ENCODE measurements around the gene SLC7A1.

Gene SLC7A1

DNA sequence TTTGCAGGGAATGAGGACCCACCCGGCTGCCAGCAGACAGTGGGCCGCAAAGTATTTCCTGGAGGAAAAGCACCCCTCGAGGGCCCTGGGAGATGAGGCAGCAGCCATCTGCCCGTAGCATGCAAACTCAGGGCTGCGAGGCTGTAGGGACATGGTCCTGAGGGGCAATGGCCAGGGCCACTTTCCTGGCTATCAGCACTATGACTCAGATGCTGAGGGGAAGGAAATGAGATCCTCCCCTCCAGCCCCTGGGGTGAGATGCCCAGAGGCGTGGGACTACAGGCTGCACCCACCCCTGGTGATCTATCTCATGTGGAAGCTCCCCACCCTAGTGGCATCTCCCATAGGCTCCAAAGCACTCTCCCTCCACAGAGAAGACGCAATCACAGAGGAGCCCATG lies 80.1 kb downstream of the SLC7A1 start:
- Histone ChIP-seq H3K9me2 (replicated peaks; ENCODE audit: insufficient read depth, low read length) (no peaks in the 10 kb centered on the region), H3K27ac (ENCODE audit: low read depth, low read length) (no peak overlapping the region), H3K27me3 (ENCODE audit: low read length) (no peaks in the 10 kb centered on the region), H3F3A (ENCODE audit: insufficient read depth) (no peaks in the 10 kb centered on the region), H3K9me3 (ENCODE audit: insufficient read depth, low read length) (no peaks in the 10 kb centered on the region), H3K4me2 (ENCODE audit: low read depth, low read length, poor library complexity, severe bottlenecking) (no peak overlapping the region), H3K79me2 (ENCODE audit: insufficient read depth, low read length) (no peaks in the 10 kb centered on the region), H3K4me3 (ENCODE audit: insufficient read depth, low read length, poor library complexity, severe bottlenecking) (no peak overlapping the region), H3K9ac (ENCODE audit: low read length) (no peak overlapping the region), H3K36me3 (ENCODE audit: low read length) (peaks cover 3% of the 10 kb centered on the region; the same call in 1 of the 2 replicates), H4K20me1 (ENCODE audit: low read depth, low read length) (no peaks in the 10 kb centered on the region), H2AFZ (ENCODE audit: low read depth, low read length, severe bottlenecking) (no peak overlapping the region)
- no peak for TF ChIP-seq EZH2phosphoT487 (conservative IDR thresholded peaks at IDR 0.05; ENCODE audit: low read length)
- TF ChIP-seq, protein P1, sequence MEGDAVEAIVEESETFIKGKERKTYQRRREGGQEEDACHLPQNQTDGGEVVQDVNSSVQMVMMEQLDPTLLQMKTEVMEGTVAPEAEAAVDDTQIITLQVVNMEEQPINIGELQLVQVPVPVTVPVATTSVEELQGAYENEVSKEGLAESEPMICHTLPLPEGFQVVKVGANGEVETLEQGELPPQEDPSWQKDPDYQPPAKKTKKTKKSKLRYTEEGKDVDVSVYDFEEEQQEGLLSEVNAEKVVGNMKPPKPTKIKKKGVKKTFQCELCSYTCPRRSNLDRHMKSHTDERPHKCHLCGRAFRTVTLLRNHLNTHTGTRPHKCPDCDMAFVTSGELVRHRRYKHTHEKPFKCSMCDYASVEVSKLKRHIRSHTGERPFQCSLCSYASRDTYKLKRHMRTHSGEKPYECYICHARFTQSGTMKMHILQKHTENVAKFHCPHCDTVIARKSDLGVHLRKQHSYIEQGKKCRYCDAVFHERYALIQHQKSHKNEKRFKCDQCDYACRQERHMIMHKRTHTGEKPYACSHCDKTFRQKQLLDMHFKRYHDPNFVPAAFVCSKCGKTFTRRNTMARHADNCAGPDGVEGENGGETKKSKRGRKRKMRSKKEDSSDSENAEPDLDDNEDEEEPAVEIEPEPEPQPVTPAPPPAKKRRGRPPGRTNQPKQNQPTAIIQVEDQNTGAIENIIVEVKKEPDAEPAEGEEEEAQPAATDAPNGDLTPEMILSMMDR (IDR thresholded peaks at IDR 0.05; ENCODE audit: insufficient read depth, low read length, poor library complexity, severe bottlenecking) = no peak

DNA sequence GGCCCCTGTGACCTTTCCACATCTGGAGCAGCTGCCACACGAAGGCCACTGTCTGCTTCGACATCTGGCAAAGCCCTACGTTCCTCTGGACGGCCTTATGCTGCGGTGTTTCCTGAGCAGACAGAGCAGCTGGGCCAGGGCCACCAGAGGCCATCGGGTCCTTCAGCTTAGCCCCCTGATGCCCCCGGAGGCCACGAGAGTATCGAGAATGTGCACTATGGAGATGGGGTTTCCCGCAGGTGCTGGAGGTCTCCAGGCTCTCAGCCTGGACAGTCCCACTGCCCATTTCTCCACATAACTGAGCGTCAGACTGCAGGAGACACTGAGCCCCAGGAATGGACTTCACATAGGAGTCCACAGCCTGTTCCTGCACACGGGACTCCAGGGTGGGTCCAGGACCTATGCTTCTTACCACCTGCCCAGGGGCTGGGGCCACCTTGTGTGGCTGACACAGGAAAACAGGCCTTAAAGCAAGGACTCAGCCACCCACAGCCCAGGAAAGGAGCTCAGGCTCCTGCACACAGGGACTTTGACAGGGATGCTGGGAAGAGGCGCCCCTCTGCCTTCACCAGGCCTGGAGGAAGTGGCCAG lies 80.7 kb downstream of the SLC7A1 start:
- no peaks in the 10 kb centered on the region for H4K20me1 ChIP-seq (ENCODE audit: low read depth, low read length)
- H3K27me3 ChIP-seq (ENCODE audit: low read length) = no peaks in the 10 kb centered on the region
- no peaks in the 10 kb centered on the region for H3K9me3 ChIP-seq (ENCODE audit: insufficient read depth, low read length)
- no peaks in the 10 kb centered on the region for H3K9me2 ChIP-seq (replicated peaks; ENCODE audit: insufficient read depth, low read length)
- H3K9ac ChIP-seq (ENCODE audit: low read length) = no peak overlapping the region
- H3K79me2 ChIP-seq (ENCODE audit: insufficient read depth, low read length) = no peaks in the 10 kb centered on the region
- peaks cover 3% of the 10 kb centered on the region; the same call in 1 of the 2 replicates for H3K36me3 ChIP-seq (ENCODE audit: low read length)
- H3K27ac ChIP-seq (ENCODE audit: low read depth, low read length) = no peak overlapping the region
- TF ChIP-seq EZH2phosphoT487 (conservative IDR thresholded peaks at IDR 0.05; ENCODE audit: low read length) = no peak
- TF ChIP-seq, protein P1 (IDR thresholded peaks at IDR 0.05; ENCODE audit: insufficient read depth, low read length, poor library complexity, severe bottlenecking) = no peak
- H2AFZ ChIP-seq (ENCODE audit: low read depth, low read length, severe bottlenecking) = no peak overlapping the region
- H3F3A ChIP-seq (ENCODE audit: insufficient read depth) = peaks cover 3% of the 10 kb centered on the region; the same call in 1 of the 2 replicates
- H3K4me3 ChIP-seq (ENCODE audit: insufficient read depth, low read length, poor library complexity, severe bottlenecking) = no peak overlapping the region
- no peak overlapping the region for H3K4me2 ChIP-seq (ENCODE audit: low read depth, low read length, poor library complexity, severe bottlenecking)

DNA sequence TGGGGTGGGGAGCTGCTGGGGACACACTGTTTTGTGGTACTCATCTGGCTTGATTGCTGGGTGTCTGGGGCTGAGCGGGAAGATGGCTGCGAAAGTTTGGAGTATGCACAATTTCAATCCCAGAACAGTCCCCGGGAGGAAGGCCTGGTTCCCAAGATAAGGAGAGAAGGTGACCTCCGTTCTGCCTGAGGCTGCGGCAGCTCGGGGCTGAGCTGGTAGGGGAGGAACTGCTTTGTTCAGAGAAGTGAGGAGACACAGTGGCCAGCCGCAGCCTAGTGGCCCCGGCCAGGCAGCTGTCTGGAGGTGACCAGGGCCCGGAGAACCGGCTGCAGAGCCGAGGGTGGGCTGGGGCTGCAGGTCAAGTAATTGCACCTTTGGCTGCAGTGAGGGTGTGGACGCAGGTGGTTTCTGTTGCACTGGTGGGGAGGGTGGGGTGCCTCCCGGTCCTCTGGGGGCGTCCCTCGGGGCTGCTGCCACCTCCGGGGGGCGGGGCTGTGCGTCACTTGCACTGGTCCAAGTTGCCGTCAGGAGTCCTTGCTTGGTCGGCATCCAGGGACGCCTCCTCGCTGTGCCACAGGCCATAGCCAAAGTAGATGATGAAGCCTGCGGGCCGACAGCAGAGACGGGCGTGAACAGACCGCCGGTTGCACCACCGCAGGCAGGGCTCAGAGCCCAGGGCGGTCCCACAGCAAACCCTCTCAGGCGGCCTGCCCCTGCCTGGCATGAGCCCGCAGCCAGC lies 81.3 kb downstream of the SLC7A1 start:
- H3K9me3 ChIP-seq (ENCODE audit: insufficient read depth, low read length) = no peaks in the 10 kb centered on the region
- H3K4me3 ChIP-seq (ENCODE audit: insufficient read depth, low read length, poor library complexity, severe bottlenecking) = no peak overlapping the region
- peaks cover 8% of the 10 kb centered on the region for H3F3A ChIP-seq (ENCODE audit: insufficient read depth)
- H4K20me1 ChIP-seq (ENCODE audit: low read depth, low read length) = no peaks in the 10 kb centered on the region
- H3K9ac ChIP-seq (ENCODE audit: low read length) = no peak overlapping the region
- H3K27me3 ChIP-seq (ENCODE audit: low read length) = no peaks in the 10 kb centered on the region
- no peak overlapping the region for H2AFZ ChIP-seq (ENCODE audit: low read depth, low read length, severe bottlenecking)
- no peaks in the 10 kb centered on the region for H3K9me2 ChIP-seq (replicated peaks; ENCODE audit: insufficient read depth, low read length)
- no peak overlapping the region for H3K4me2 ChIP-seq (ENCODE audit: low read depth, low read length, poor library complexity, severe bottlenecking)
- TF ChIP-seq EZH2phosphoT487 (conservative IDR thresholded peaks at IDR 0.05; ENCODE audit: low read length) = no peak
- TF ChIP-seq, protein P1 (IDR thresholded peaks at IDR 0.05; ENCODE audit: insufficient read depth, low read length, poor library complexity, severe bottlenecking) = no peak
- H3K79me2 ChIP-seq (ENCODE audit: insufficient read depth, low read length) = no peaks in the 10 kb centered on the region
- no peak overlapping the region for H3K27ac ChIP-seq (ENCODE audit: low read depth, low read length)
- peaks cover 3% of the 10 kb centered on the region; the same call in 1 of the 2 replicates for H3K36me3 ChIP-seq (ENCODE audit: low read length)
